ENCODE measurements around the gene GRIN2D. TPM values are rescaled to one million over a fixed set of nuclear protein-coding genes. Genes with fewer than 3 reads are reported as not detected.

Gene GRIN2D
- total RNA-seq, 1 donor from 2014 or later: 0.34 TPM

GRCh38 chr19:48359123-48359522, 34.3 kb upstream of the GRIN2D start:
- no peak overlapping the region for H3K27ac Mint-ChIP-seq
- H3K9me3 Mint-ChIP-seq (ENCODE audit: low read depth): no peaks in the 10 kb centered on the region
- TF ChIP-seq CTCF (IDR thresholded peaks at IDR 0.05; ENCODE audit: unreplicated experiment): no peak
- no peak for DNase-seq (ENCODE audit: low spot score, unreplicated experiment)
- no peak overlapping the region for H3K4me3 Mint-ChIP-seq (ENCODE audit: low read depth)
- peaks cover 2% of the 10 kb centered on the region for H3K36me3 Mint-ChIP-seq (ENCODE audit: insufficient read depth)
- no peaks in the 10 kb centered on the region for H3K27me3 Mint-ChIP-seq
- H3K4me1 Mint-ChIP-seq (ENCODE audit: low read depth): peaks cover 16% of the 10 kb centered on the region

GRCh38 chr19:48361912-48362311, 31.6 kb upstream of the GRIN2D start:
- Mint-ChIP-seq H3K4me1 (ENCODE audit: low read depth) (peaks cover 4% of the 10 kb centered on the region), H3K36me3 (ENCODE audit: insufficient read depth) (peaks cover 2% of the 10 kb centered on the region), H3K27ac (no peak overlapping the region), H3K27me3 (no peaks in the 10 kb centered on the region), H3K4me3 (ENCODE audit: low read depth) (no peak overlapping the region), H3K9me3 (ENCODE audit: low read depth) (no peaks in the 10 kb centered on the region)
- no peak for DNase-seq (ENCODE audit: low spot score, unreplicated experiment)
- TF ChIP-seq CTCF (IDR thresholded peaks at IDR 0.05; ENCODE audit: unreplicated experiment): no peak

GRCh38 chr19:48362716-48363499, 30.6 kb upstream of the GRIN2D start:
- H3K4me3 Mint-ChIP-seq (ENCODE audit: low read depth): peak overlapping the region; percentile 77
- H3K27me3 Mint-ChIP-seq: no peaks in the 10 kb centered on the region
- no peaks in the 10 kb centered on the region for H3K9me3 Mint-ChIP-seq (ENCODE audit: low read depth)
- peaks cover 4% of the 10 kb centered on the region for H3K4me1 Mint-ChIP-seq (ENCODE audit: low read depth)
- peaks cover 2% of the 10 kb centered on the region for H3K36me3 Mint-ChIP-seq (ENCODE audit: insufficient read depth)
- H3K27ac Mint-ChIP-seq: peak overlapping the region; percentile 94
- DNase-seq (ENCODE audit: low spot score, unreplicated experiment): peak; percentile 95
- TF ChIP-seq CTCF (IDR thresholded peaks at IDR 0.05; ENCODE audit: unreplicated experiment): no peak

GRCh38 chr19:48363500-48363809, 30.0 kb upstream of the GRIN2D start:
- Mint-ChIP-seq H3K27me3 (no peaks in the 10 kb centered on the region), H3K27ac (peak overlapping the region; percentile 94), H3K4me3 (ENCODE audit: low read depth) (peak overlapping the region; percentile 77), H3K9me3 (ENCODE audit: low read depth) (no peaks in the 10 kb centered on the region), H3K4me1 (ENCODE audit: low read depth) (peaks cover 4% of the 10 kb centered on the region), H3K36me3 (ENCODE audit: insufficient read depth) (peaks cover under 1% of the 10 kb centered on the region)
- peak; percentile 27 for DNase-seq (ENCODE audit: low spot score, unreplicated experiment)
- TF ChIP-seq CTCF (IDR thresholded peaks at IDR 0.05; ENCODE audit: unreplicated experiment): no peak

GRCh38 chr19:48363810-48364597, 29.5 kb upstream of the GRIN2D start, which contains the start of the genes SYNGR4 and TMEM143:
TSS of gene SYNGR4 (plus strand) at chr19:48364367. CDS start at chr19:48365843, 1,476 bp downstream.
TSS of gene TMEM143 (minus strand) at chr19:48363940. CDS start at chr19:48363920, 20 bp downstream.
- peak within 1 kb of the TSS; percentile 94 for H3K27ac Mint-ChIP-seq

More at GRCh38 chr19:48363810-48364597, 29.5 kb upstream of the GRIN2D start, which contains the start of the genes SYNGR4 and TMEM143:
- Mint-ChIP-seq H3K36me3 (ENCODE audit: insufficient read depth) (no peaks in the 10 kb centered on the region), H3K9me3 (ENCODE audit: low read depth) (no peaks in the 10 kb centered on the region), H3K4me1 (ENCODE audit: low read depth) (peaks cover 4% of the 10 kb centered on the region), H3K27me3 (no peaks in the 10 kb centered on the region), H3K4me3 (ENCODE audit: low read depth) (peak within 1 kb of the TSS; percentile 77)
- peak; percentile 95 for DNase-seq (ENCODE audit: low spot score, unreplicated experiment)
- TF ChIP-seq CTCF (IDR thresholded peaks at IDR 0.05; ENCODE audit: unreplicated experiment): no peak

All from progenitor cell of endocrine pancreas (in vitro differentiated cells).